Gastrocnemius medialis (tissue), 4 donors: ENCODE data around the gene DCC.

ENCODE experiments used
- CTCF ChIP-seq, 5 experiments: fragments of 450-650 bp in 3 of 5; fragments of 200-600 bp in 2 of 5; sonication (generic) in 2 of 5; IDR thresholded peaks in 4 of 5; conservative IDR thresholded peaks in 1 of 5; 1 replicate in 4 of 5; 2 replicates in 1 of 5; pipeline ENCODE4 v1.5.1; 2016 to 2019; ENCODE audit warnings: antibody characterized with exemption in 5 of 5, mild to moderate bottlenecking in 3 of 5, moderate library complexity in 3 of 5
- POLR2A ChIP-seq, 2 donors: fragments of 450-650 bp; IDR thresholded peaks; one replicate each; pipeline ENCODE4 v1.6.1; 2017; ENCODE audit warnings: antibody characterized with exemption in 2 of 2, mild to moderate bottlenecking in 2 of 2, moderate library complexity in 2 of 2

- TF ChIP-seq CTCF (IDR thresholded peaks at IDR 0.05 in 4 of 5, conservative IDR thresholded peaks at IDR 0.05 in 1 of 5) (no peak), POLR2A (IDR thresholded peaks at IDR 0.05) (no peak)
Measured at GRCh38 chr18:52310651-52311050, 29.3 kb upstream of the DCC start.
